Right lobe of liver (tissue), 4 donors: ENCODE results near the gene NCOA1.

Experiments used
- CTCF ChIP-seq, 4 donors: fragments of 200-600 bp in 3 of 4; fragments of 450-650 bp in 1 of 4; IDR thresholded peaks; one replicate each; pipeline versions ENCODE4 v1.5.1 to v1.8.0; 2016 to 2022; ENCODE audit warnings: antibody characterized with exemption in 4 of 4, mild to moderate bottlenecking in 2 of 4
- POLR2A ChIP-seq: fragments of 450-650 bp; IDR thresholded peaks from one replicate; pipeline ENCODE4 v1.6.1; 2017; ENCODE audit warnings: antibody characterized with exemption, mild to moderate bottlenecking
- donor health status: DM: no; HTN: no; CAD: no.
- donor health status: DM: no; HTN: no; CAD: no.
- donor health status: DM: no; HTN: yes; CAD: no.

- TF ChIP-seq CTCF (IDR thresholded peaks at IDR 0.05), result no peak
- TF ChIP-seq POLR2A, result no peak
These were observed 180.2 kb downstream of the NCOA1 start for GRCh38 chr2:24671230-24671629.
